Endothelial cell of umbilical vein (primary cell): ENCODE measurements around the gene RABL2A. TPM values are rescaled to one million over a fixed set of nuclear protein-coding genes. Genes with fewer than 3 reads are reported as not detected.
"Not testable (repeated sequence)": the region's sequence is repeated elsewhere in the genome, so short reads cannot be mapped to it uniquely, and the experiment has no call there.

Source experiments
- BruUV-seq: library from RNA; stranded (reverse); fragments of 400-500 nt; replicated peaks from 2 replicates; lab custom pipeline; 2021; lab: Mats Ljungman, UMichigan
- CTCF ChIA-PET: fragments of 300-600, 350-600 bp; sonication (Branson Sonifier 250); formaldehyde crosslinking; loops from one replicate; lab custom pipeline; 2021; ENCODE audit warnings: antibody characterized with exemption, inconsistent platforms; lab: Charles Lee
- POLR2A ChIA-PET: fragments of 300-600, 350-600 bp; sonication (Branson Sonifier 250); formaldehyde crosslinking; loops from one replicate; lab custom pipeline; 2021; ENCODE audit warnings: antibody characterized with exemption, inconsistent platforms; lab: Charles Lee
- DNase-seq: peaks from one replicate; pipeline ENCODE4 v3.0.0-alpha.2; 2011; ENCODE audit warnings: low read depth, low spot score
- FAIRE-seq: peaks from 2 replicates; lab custom pipeline; 2011; peaks lifted over from hg19 to GRCh38; lab: Jason Lieb, UNC
- H2AFZ ChIP-seq: 2 replicates; pipeline ENCODE4 v1.6.0; 2012; ENCODE audit warnings: low read depth, low read length, control low read depth, inconsistent platforms
- H3K27ac ChIP-seq: 2 replicates; pipeline ENCODE4 v1.5.1; 2011; ENCODE audit warnings: low read depth, mild to moderate bottlenecking, control low read depth, low read length, moderate library complexity; ENCODE audit not compliant: insufficient read depth
- H3K27me3 ChIP-seq, 2 experiments: 2 replicates each; pipeline versions ENCODE4 v1.6.0 to v1.6.1; 2011; ENCODE audit warnings: low read length in 2 of 2, mixed read lengths in 1 of 2; ENCODE audit not compliant: control insufficient read depth in 2 of 2, insufficient read depth in 2 of 2
- H3K36me3 ChIP-seq, 2 experiments: 2 replicates in 1 of 2; 3 replicates in 1 of 2; pipeline ENCODE4 v1.5.1; 2011; ENCODE audit warnings: low read length in 2 of 2, mild to moderate bottlenecking in 1 of 2, moderate library complexity in 1 of 2; ENCODE audit not compliant: control insufficient read depth in 2 of 2, insufficient read depth in 2 of 2; ENCODE audit errors: extremely low read depth in 1 of 2
- H3K4me1 ChIP-seq: 3 replicates; pipeline ENCODE4 v1.5.1; 2011; ENCODE audit warnings: mild to moderate bottlenecking, low read length; ENCODE audit not compliant: control insufficient read depth, insufficient read depth; ENCODE audit errors: extremely low read depth
- H3K4me2 ChIP-seq: 2 replicates; pipeline ENCODE4 v1.6.1; 2011; ENCODE audit warnings: low read length, control low read depth, mixed read lengths; ENCODE audit not compliant: insufficient read depth
- H3K4me3 ChIP-seq, 3 experiments: fragments of 200-600 bp in 1 of 3; sonication (generic), shearing (Covaris generic) in 1 of 3; replicated peaks in 1 of 3; 2 replicates each; pipeline ENCODE4 v1.5.1; 2011 to 2016; ENCODE audit warnings: control low read depth in 3 of 3, low read length in 3 of 3, mild to moderate bottlenecking in 2 of 3, inconsistent platforms in 1 of 3, low read depth in 1 of 3, moderate library complexity in 1 of 3; ENCODE audit not compliant: insufficient read depth in 1 of 3
- H3K79me2 ChIP-seq: 2 replicates; pipeline ENCODE4 v1.6.0; 2012; ENCODE audit warnings: low read length, inconsistent platforms; ENCODE audit not compliant: control insufficient read depth, insufficient read depth
- H3K9ac ChIP-seq: replicated peaks from 2 replicates; pipeline ENCODE3; 2011; ENCODE audit warnings: low read length, control low read depth; ENCODE audit not compliant: insufficient read depth; ENCODE audit errors: extremely low read depth
- H3K9me1 ChIP-seq: replicated peaks from 3 replicates; pipeline ENCODE4 v1.6.0; 2011; ENCODE audit warnings: mild to moderate bottlenecking, low read length; ENCODE audit not compliant: control insufficient read depth, insufficient read depth; ENCODE audit errors: extremely low read depth
- H3K9me3 ChIP-seq: replicated peaks from 2 replicates; pipeline ENCODE4 v1.5.1; 2012; ENCODE audit warnings: low read length, inconsistent platforms; ENCODE audit not compliant: control insufficient read depth, insufficient read depth
- H4K20me1 ChIP-seq: replicated peaks from 2 replicates; pipeline ENCODE3; 2011; ENCODE audit warnings: mild to moderate bottlenecking, low read length; ENCODE audit not compliant: control insufficient read depth, insufficient read depth; ENCODE audit errors: extremely low read depth
- dilution Hi-C: fragments of 300-500 bp; cut with MboI; formaldehyde crosslinking; loops from one replicate; pipeline ENCODE4 v1.15.0; 2019; ENCODE audit warnings: low sequenced_read_pairs; ENCODE audit not compliant: extremely low pct_ligation_motif_present
- intact Hi-C: fragments of 100-400 bp; cut with micrococcal nuclease; formaldehyde crosslinking; loops from one replicate; pipeline ENCODE4 v1.10.0; 2022
- polyA plus RNA-seq, 4 experiments: library from polyadenylated mRNA; depleted of rRNA in 3 of 4; stranded (reverse) in 3 of 4; unstranded in 1 of 4; fragments of >200 nt; gene quantifications; 2 replicates each; pipeline versions ENCODE4 v1.2.1 to v1.2.3, GENCODE V29; 2011 to 2012; ENCODE audit warnings: missing spikeins in 1 of 4
- total RNA-seq: library from RNA; stranded (reverse); gene quantifications from 2 replicates; pipeline ENCODE4 v1.2.3, GENCODE V29; 2021

RABL2A gene
- total and polyA plus RNA-seq, 2 donors (not counting 3 experiments of a cell fraction or from before 2014, with no cell fraction given) = 9.4 to 10.8 TPM

DNA sequence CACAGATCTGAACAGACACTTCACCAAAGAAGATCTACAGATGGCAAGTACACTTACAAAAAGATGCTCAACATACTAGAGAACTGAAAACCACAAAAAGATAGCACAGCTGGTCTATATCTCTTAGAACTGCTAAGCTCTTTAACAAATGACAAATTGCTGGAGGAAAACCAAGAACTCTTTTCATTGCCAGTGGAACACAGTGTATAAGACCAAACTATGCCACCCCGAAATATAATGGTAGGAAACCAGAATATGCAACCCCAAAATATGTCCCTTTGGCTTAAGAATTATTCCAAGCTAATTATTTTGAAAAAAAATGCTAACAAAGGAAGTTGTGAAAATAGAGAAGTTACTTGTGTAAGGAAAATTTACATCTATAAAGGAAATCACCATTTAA lies 21.0 kb upstream of the RABL2A start:
- dilution Hi-C loops, CTCF ChIA-PET, H3K9me1 ChIP-seq, H2AFZ ChIP-seq, H4K20me1 ChIP-seq, FAIRE-seq, H3K27me3 ChIP-seq, H3K36me3 ChIP-seq, H3K4me3 ChIP-seq, H3K4me1 ChIP-seq, H3K4me2 ChIP-seq, H3K9me3 ChIP-seq, H3K9ac ChIP-seq, H3K27ac ChIP-seq, POLR2A ChIA-PET, intact Hi-C loops, H3K79me2 ChIP-seq, DNase-seq, BruUV-seq: not testable (repeated sequence)

DNA sequence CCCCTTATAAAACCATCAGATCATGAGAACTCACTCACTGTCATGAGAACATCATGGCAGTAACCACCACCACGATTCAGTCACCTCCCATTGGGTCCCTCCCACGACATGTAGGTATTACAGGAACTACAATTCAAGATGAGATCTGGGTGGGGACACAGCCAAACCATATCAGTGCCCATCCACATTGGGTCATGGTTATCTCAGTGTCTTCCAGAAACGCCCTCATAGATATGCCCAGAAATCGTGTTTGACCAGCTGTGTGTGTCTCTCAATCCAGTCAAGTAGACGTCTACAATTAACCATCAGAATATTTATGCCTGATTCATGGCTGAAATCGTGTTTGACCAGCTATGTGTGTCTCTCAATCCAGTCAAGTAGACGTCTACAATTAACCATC lies 17.2 kb upstream of the RABL2A start:
- BruUV-seq, H3K27me3 ChIP-seq, H3K9me3 ChIP-seq, FAIRE-seq, DNase-seq, H2AFZ ChIP-seq, H3K4me2 ChIP-seq, POLR2A ChIA-PET, H4K20me1 ChIP-seq, CTCF ChIA-PET, H3K79me2 ChIP-seq, H3K27ac ChIP-seq, H3K9ac ChIP-seq, dilution Hi-C loops, H3K36me3 ChIP-seq, intact Hi-C loops, H3K9me1 ChIP-seq, H3K4me3 ChIP-seq, H3K4me1 ChIP-seq: not testable (repeated sequence)

DNA sequence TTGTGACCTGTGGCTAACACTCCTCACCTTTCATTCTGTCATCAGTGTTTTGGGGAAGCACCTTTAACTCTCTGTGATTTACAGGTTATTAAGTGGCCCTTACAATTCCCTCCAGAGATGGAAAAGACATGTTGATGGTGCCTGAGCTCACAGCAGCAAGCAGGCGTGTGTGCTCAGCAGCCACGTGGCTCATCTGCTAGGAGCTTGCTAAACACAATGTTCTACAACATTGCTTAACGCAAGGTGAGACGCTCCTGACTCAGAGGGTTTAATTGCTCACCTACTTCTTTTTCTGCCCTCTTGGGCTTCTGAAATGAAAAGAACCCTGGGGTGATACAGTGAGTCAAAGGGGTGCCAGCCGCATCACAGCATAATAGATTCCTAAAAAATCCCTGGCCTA lies 6.1 kb upstream of the RABL2A start:
- H3K4me3 ChIP-seq, FAIRE-seq, CTCF ChIA-PET, POLR2A ChIA-PET, H3K4me1 ChIP-seq, H3K79me2 ChIP-seq, H3K36me3 ChIP-seq, dilution Hi-C loops, H3K27me3 ChIP-seq, DNase-seq, H3K9me1 ChIP-seq, intact Hi-C loops, BruUV-seq, H2AFZ ChIP-seq, H4K20me1 ChIP-seq, H3K9ac ChIP-seq, H3K27ac ChIP-seq, H3K4me2 ChIP-seq, H3K9me3 ChIP-seq: not testable (repeated sequence)

DNA sequence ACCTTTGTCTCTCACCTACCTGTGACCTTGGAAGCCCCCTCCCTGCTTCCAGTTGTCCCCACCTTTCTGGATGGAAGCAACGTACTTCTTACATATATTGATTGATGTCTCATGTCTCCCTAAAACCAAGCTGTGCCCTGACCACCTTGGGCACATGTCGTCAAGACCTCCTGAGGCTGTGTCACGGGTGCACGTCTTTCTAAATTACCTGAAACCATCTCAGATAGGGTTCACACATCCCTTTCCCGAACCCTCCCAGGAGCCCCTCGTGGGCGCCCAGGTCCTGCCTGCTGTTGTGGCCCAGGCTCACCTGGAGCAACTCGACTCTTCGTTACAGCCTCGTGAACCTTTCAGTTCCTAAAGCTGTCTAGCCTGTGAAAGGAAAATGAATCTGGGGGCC lies 1.2 kb upstream of the RABL2A start:
- POLR2A ChIA-PET = not testable (repeated sequence)

More for the DNA sequence above, 1.2 kb upstream of the RABL2A start:
- H3K4me1 ChIP-seq, H3K9me1 ChIP-seq, H3K9ac ChIP-seq, BruUV-seq, H2AFZ ChIP-seq, DNase-seq, intact Hi-C loops, H3K79me2 ChIP-seq, H3K27ac ChIP-seq, H3K9me3 ChIP-seq, H3K4me3 ChIP-seq, H3K27me3 ChIP-seq, FAIRE-seq, H4K20me1 ChIP-seq, H3K4me2 ChIP-seq, CTCF ChIA-PET, dilution Hi-C loops, H3K36me3 ChIP-seq: not testable (repeated sequence)
